ENCODE measurements around the gene TBC1D7.
A peak's percentile ranks its signal among the peaks of the same experiment; 100 is the strongest.

Gene TBC1D7

DNA sequence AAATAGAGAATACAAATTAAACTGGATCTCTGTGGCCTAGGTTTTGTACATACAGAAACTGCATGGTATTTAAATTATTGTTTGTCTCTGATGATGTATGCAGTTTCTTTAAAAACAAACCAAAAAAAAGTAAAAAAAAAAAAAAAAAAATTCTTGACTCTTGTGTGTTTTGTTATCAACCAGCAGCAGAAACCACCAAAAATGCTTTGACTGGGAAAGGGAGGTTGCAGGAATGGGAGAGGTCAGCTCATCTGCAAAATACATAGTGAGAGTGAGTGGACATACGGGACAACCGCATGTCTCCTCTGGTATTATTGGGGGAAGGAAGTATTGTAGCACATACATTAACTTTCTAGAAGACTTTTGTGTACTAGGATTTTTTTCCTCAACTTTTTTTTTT is 38.0 kb downstream of the TBC1D7 start:
- no peak for DNase-seq

DNA sequence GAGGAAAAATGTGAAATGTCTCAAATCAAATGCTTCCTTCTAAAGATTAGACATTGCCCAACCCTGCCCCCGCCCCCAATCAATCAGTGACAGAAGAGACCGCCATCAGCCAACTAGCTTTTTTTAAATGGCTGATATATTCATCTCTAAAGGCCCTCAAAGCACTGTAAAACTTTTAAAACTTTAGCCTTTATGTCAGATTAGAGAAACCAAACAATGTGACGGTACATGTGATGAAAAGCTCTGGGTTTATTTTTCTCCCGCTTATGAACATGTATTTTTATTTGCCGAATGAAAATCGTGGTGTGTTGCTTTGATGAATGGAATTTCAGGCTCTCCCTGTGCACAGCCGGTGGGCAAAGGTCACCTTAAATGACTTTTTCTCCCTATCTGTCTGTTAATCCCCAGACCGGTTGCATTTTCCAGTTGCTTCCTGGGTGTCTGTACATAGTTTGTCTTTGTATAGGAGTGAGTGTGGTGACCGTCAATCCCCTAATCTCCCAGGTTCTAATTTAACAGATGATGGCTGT is 38.5 kb downstream of the TBC1D7 start:
- no peak for DNase-seq

- no peak for DNase-seq
These were observed 39.4 kb downstream of the TBC1D7 start for GRCh38 chr6:13288969-13289391.

GRCh38 chr6:13288481-13288880 is 39.9 kb downstream of the TBC1D7 start:
- no peak for DNase-seq

- DNase-seq: no peak
These were observed 41.2 kb downstream of the TBC1D7 start for GRCh38 chr6:13287104-13287503.

GRCh38 chr6:13286181-13286580 is 42.2 kb downstream of the TBC1D7 start:
- DNase-seq: no peak

- DNase-seq: no peak
These were observed 42.6 kb downstream of the TBC1D7 start for GRCh38 chr6:13285705-13286104.

GRCh38 chr6:13284646-13285045 is 43.7 kb downstream of the TBC1D7 start:
- no peak for DNase-seq

- DNase-seq: no peak
These were observed 45.0 kb downstream of the TBC1D7 start for GRCh38 chr6:13283331-13283730.

DNA sequence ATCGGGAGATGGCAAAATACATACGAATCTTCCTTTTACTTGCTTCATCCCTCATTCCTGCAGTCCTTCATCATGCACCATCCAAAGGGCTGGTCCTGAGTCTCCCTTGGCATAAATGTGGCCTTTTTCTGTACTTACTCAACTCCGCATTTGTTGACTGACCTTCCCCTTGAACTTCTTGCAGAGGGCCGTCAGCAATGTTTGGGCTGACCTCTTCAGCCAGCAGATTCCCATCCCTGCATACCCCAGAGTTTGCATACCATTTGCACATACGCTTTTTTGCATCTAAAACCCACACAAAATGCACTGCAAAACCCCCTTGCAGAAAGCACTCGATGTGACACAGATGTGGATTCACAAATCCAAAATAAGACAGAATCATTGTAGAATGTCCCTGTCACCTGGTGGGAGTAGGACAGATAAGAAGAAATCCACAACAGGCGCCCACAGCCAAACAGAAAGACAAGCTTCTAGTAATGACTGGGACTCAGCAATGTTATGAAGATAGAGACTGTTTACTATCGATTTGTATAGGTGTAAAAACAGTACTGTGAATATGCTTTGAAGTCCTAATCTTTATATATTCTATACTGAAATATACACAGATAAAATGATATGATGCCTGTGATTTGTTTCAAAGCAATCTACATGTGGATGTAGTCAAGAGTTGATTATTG is 45.8 kb downstream of the TBC1D7 start:
- no peak for DNase-seq

DNA sequence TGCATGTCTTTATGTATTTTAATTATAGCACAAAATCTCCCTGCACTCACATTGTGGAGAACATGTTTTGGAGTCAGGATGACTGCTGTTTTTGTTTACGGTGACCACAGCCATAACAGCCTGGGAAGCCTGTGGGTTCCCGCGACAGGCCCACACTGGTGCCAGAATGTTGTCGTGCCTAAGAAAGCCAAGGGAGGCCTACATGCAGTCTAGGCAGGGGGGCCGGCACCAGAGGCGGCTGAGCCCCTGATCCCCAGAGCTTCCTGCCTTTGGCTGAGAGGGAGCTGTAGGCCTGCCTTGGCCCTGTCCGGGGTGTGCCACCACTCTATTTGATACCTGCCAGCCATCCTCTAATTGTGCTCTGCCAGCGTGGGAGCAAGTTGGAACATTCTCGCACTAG is 46.7 kb downstream of the TBC1D7 start:
- no peak for DNase-seq

- no peak for DNase-seq
These were observed 48.1 kb downstream of the TBC1D7 start for GRCh38 chr6:13280254-13280653.

- DNase-seq: no peak
These were observed 49.3 kb downstream of the TBC1D7 start for GRCh38 chr6:13278991-13279390.

GRCh38 chr6:13278164-13278563 is 50.2 kb downstream of the TBC1D7 start:
- peak; percentile 54 for DNase-seq

DNA sequence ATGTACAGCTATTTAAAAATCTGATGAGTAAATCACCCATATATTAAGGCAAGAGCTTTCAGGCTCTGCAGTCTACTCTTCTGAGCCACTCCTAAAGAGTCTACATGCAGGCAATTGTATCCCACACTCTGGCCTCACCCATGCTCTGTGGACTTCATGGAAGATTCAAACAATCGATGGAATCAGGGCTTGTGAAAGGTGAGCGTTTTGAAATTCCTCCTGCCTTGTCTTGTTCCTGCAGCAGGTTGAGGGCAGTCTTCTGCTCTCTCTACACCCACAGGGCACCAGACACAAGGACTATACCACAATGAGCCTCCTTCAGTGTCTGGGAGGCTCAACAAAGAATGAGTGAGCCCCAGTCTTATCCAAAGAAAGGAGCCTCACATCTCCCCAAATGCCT is 51.1 kb downstream of the TBC1D7 start:
- no peak for DNase-seq

DNA sequence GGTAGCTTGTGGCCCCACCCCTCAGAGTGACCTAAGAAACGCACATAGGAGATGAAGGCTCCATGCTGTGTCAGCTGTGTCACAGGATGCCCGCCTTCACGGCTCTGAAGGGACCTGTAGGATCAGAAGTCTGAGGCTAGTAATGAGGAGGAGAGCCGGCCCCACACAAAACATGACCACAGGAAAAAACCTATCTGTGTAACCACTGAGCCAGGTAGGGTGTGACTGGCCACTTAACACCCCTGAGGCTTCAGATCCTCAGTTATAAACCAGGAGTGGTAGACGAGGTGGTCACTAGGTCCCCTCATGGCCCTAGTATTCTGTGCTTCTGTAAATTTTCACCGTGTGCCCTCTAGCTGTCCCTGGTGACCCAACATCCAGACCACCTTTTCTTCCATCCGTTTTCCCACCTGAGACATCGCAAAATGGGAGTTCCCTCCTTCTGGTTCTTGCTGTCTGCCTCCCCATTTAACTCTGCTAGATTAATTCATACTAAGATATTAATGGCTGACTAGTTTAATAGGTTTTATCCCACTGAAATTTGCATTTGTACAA is 52.8 kb downstream of the TBC1D7 start:
- DNase-seq: no peak

GRCh38 chr6:13274707-13275434 is 53.5 kb downstream of the TBC1D7 start:
- no peak for DNase-seq

GRCh38 chr6:13273931-13274706 is 54.2 kb downstream of the TBC1D7 start:
- no peak for DNase-seq

- no peak for DNase-seq
These were observed 55.0 kb downstream of the TBC1D7 start for GRCh38 chr6:13273202-13273930.

DNA sequence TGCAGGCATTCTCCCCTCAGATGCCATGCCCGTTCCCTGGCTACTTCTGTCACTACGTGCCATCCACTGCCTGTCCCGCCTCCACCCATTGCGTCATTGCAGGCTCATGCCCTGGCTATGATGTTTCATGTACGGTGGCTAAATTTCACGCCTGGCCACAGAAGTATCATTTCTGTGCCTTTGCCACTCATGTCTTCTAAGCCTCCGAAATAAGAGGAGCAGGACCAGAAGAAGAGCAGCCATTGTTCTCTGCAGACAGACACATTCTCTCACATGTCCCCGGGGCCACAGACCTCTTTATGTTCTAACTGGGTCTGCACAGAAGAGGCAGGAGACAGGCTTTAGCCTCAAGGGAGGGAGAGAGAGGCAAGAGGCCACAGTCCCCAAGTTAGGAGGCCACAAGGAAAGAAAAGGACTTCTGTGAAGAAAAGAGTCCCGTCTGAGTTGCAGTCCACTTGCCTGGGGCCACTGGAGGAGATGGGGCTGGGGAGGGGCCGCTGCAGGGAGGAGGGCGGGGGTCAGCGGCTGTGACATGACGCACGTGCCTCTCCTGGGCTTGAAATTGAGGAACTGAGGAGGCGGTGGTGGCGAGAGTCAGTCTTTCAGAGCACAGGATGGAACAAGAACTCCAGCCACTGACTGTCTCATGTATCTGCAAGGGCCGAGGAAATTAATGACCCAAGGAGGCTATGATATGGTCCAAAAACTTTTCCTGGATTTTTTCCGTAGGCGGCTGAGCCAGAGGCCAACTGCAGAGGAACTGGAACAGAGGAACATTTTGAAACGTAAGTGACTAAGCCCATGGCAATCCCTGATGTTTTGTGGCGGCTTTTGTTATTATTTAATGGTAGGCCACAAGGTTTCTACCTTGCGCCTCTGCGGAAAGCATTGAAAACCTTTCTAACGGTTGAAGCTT is 55.9 kb downstream of the TBC1D7 start:
- DNase-seq: no peak

DNA sequence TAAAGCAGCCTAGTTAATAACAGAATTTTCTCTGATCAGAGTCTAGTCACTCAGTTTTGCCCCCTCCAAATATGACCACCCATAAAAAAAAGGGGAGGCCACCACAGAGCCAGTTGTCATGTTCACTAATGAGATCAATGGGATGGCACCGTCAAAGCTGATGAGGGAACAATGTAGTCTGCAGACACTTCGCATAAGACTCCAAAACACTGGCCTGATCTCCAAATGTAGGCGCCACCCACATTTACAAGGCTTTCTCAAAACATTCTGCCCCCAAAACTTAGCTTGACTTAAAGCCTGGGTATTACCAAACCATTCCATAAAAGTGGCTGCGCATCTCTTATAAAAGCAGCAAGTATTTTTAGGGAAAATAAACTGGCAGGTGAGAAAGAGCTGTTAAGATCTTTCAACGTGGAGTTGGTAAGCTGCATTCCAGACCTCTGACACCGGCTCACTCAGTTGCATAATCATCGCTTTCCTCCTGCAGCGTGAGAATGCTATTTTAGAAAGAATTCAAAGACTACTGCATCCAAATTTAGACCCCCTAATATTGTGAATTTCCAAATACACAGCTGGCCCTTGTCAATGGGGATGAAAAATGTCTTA is 59.3 kb downstream of the TBC1D7 start:
- no peak for DNase-seq
